BJ (cell line): ENCODE results near the gene CENPP. TPM values are rescaled to one million over a fixed set of nuclear protein-coding genes. Genes with fewer than 3 reads are reported as not detected.
A peak's percentile ranks its signal among the peaks of the same experiment; 100 is the strongest.

Experiments used
- CTCF ChIA-PET: fragments of 350-600 bp; formaldehyde crosslinking; extraction: SDS; loops from one replicate; lab custom pipeline; 2021; ENCODE audit warnings: antibody characterized with exemption, inconsistent platforms; lab: Yijun Ruan, JAX
- POLR2A ChIA-PET: fragments of 300-600 bp; sonication (Branson Sonifier 250); formaldehyde crosslinking; extraction: SDS; loops from one replicate; lab custom pipeline; 2021; ENCODE audit warnings: antibody characterized with exemption; lab: Charles Lee
- DNase-seq: peaks from one replicate; pipeline ENCODE4 v3.0.0-alpha.2; 2011; ENCODE audit warnings: low read depth
- H3K27me3 ChIP-seq: 2 replicates; pipeline ENCODE4 v1.6.0; 2011; ENCODE audit warnings: low read length; ENCODE audit not compliant: control insufficient read depth, insufficient read depth
- H3K36me3 ChIP-seq: 2 replicates; pipeline ENCODE4 v1.5.1; 2011; ENCODE audit warnings: low read length; ENCODE audit not compliant: control insufficient read depth, insufficient read depth
- H3K4me3 ChIP-seq: 2 replicates; pipeline ENCODE4 v1.5.1; 2011; ENCODE audit warnings: low read depth, mild to moderate bottlenecking, control low read depth, low read length
- CTCF ChIP-seq: IDR thresholded peaks from 2 replicates; pipeline ENCODE4 v1.5.1; 2011; ENCODE audit warnings: low read depth, mild to moderate bottlenecking, control low read depth, inconsistent platforms, low read length, moderate library complexity; ENCODE audit not compliant: insufficient read depth
- polyA plus RNA-seq: library from polyadenylated mRNA; depleted of rRNA; stranded (reverse); fragments of >200 nt; gene quantifications from 2 replicates; pipeline ENCODE4 v1.2.3, GENCODE V29; 2011

Gene CENPP
- polyA plus RNA-seq, 1 experiment, result 1.3 TPM

- no peaks in the 10 kb centered on the region for H3K36me3 ChIP-seq
- no peak overlapping the region for H3K4me3 ChIP-seq
- TF ChIP-seq CTCF, result no peak
- no peaks in the 10 kb centered on the region for H3K27me3 ChIP-seq
- ChIA-PET POLR2A (no interaction called here), CTCF (interaction anchor here (1.1 to 1.5 kb wide), 2 partner anchors 11 to 29 kb away, joined by 3 to 4 read pairs; no protein-coding TSS in a partner anchor)
- DNase-seq, result no peak
Observed at GRCh38 chr9:92547356-92547755, 221.6 kb downstream of the CENPP start.

- Histone ChIP-seq H3K36me3 (no peaks in the 10 kb centered on the region), H3K4me3 (no peak overlapping the region), H3K27me3 (no peaks in the 10 kb centered on the region)
- no peak for TF ChIP-seq CTCF
- CTCF ChIA-PET, result no interaction called here
- no peak for DNase-seq
- POLR2A ChIA-PET, result no interaction called here
Observed at GRCh38 chr9:92550765-92551164, 225.0 kb downstream of the CENPP start.

GRCh38 chr9:92558612-92559374, 233.0 kb downstream of the CENPP start:
- H3K27me3 ChIP-seq, result no peaks in the 10 kb centered on the region
- H3K4me3 ChIP-seq, result no peak overlapping the region
- ChIA-PET CTCF (interaction anchor here (1.4 kb wide), 1 partner anchor 11 kb away, joined by 4 read pairs; no protein-coding TSS in a partner anchor), POLR2A (interaction anchor here (0.6 kb wide), 1 partner anchor 30 kb away, joined by 3 read pairs; no protein-coding TSS in a partner anchor)
- DNase-seq, result no peak
- no peak for TF ChIP-seq CTCF
- no peaks in the 10 kb centered on the region for H3K36me3 ChIP-seq

- no peak for DNase-seq
- CTCF ChIA-PET, result no interaction called here
- no peak for TF ChIP-seq CTCF
- no peaks in the 10 kb centered on the region for H3K36me3 ChIP-seq
- H3K27me3 ChIP-seq, result no peaks in the 10 kb centered on the region
- POLR2A ChIA-PET, result interaction anchor here (0.6 kb wide), 1 partner anchor 237 kb away, joined by 3 read pairs; the partner anchor contains the start of gene NOL8
- no peak overlapping the region for H3K4me3 ChIP-seq
Observed at GRCh38 chr9:92561374-92562330, 235.9 kb downstream of the CENPP start.

- ChIA-PET POLR2A (no interaction called here), CTCF (no interaction called here)
- no peak for TF ChIP-seq CTCF
- Histone ChIP-seq H3K36me3 (no peaks in the 10 kb centered on the region), H3K27me3 (no peaks in the 10 kb centered on the region), H3K4me3 (no peak overlapping the region)
- peak; percentile 73 for DNase-seq
Observed at GRCh38 chr9:92562461-92562967, 236.8 kb downstream of the CENPP start.
